Measurements from ENCODE around the gene CDADC1. TPM values are rescaled to one million over a fixed set of nuclear protein-coding genes. Genes with fewer than 3 reads are reported as not detected.
A peak's percentile ranks its signal among the peaks of the same experiment; 100 is the strongest.

CDADC1 gene
- total and polyA plus RNA-seq, 7 experiments from 2014 or later = 9.2 to 21.3 (median 12.8) TPM

GRCh38 chr13:49311816-49312215, 64.1 kb downstream of the CDADC1 start:
- Mint-ChIP-seq H3K4me1 (peaks cover 0 to 6% (median 0%) of the 10 kb centered on the region in 7 donors), H3K27ac (no peak overlapping the region), H3K27me3 (no peaks in the 10 kb centered on the region), H3K36me3 (peaks cover 0 to 37% (median 3%) of the 10 kb centered on the region in 5 donors), H3K4me3 (no peak overlapping the region), H3K9me3 (no peaks in the 10 kb centered on the region)
- CTCF ChIA-PET = no interaction called here
- POLR2A ChIA-PET = no interaction called here
- H3K27me3 ChIP-seq (ENCODE audit: control insufficient read depth in 2 of 2, insufficient read depth in 2 of 2, low read length in 2 of 2) = no peaks in the 10 kb centered on the region
- no peak overlapping the region for H3K4me3 ChIP-seq (ENCODE audit: low read length)
- no peak for DNase-seq
- no peaks in the 10 kb centered on the region for H3K4me1 ChIP-seq (ENCODE audit: control insufficient read depth in 2 of 2, insufficient read depth in 2 of 2, low read length in 2 of 2)
- H3K36me3 ChIP-seq (ENCODE audit: control insufficient read depth in 2 of 3, insufficient read depth in 3 of 3, low read length in 3 of 3) = peaks cover 0 to 4% (median 0%) of the 10 kb centered on the region in 3 experiments
- ATAC-seq = no peak
- no peaks in the 10 kb centered on the region for H3K9me3 ChIP-seq (ENCODE audit: control insufficient read depth in 2 of 3, low read length in 3 of 3)
- intact Hi-C loops (cut with micrococcal nuclease) = no loop called here
- H3K27ac ChIP-seq (ENCODE audit: low read depth, low read length) = no peak overlapping the region

- Histone ChIP-seq H3K4me1 (ENCODE audit: control insufficient read depth in 2 of 2, insufficient read depth in 2 of 2, low read length in 2 of 2) (no peaks in the 10 kb centered on the region), H3K27me3 (ENCODE audit: control insufficient read depth in 2 of 2, insufficient read depth in 2 of 2, low read length in 2 of 2) (no peaks in the 10 kb centered on the region), H3K9me3 (ENCODE audit: control insufficient read depth in 2 of 3, low read length in 3 of 3) (no peaks in the 10 kb centered on the region), H3K27ac (ENCODE audit: low read depth, low read length) (no peak overlapping the region), H3K36me3 (ENCODE audit: control insufficient read depth in 2 of 3, insufficient read depth in 3 of 3, low read length in 3 of 3) (peaks cover 0 to 4% (median 0%) of the 10 kb centered on the region in 3 experiments), H3K4me3 (ENCODE audit: low read length) (no peak overlapping the region)
- Mint-ChIP-seq H3K36me3 (peaks cover 0 to 43% (median 3%) of the 10 kb centered on the region in 5 donors), H3K27me3 (no peaks in the 10 kb centered on the region), H3K27ac (no peak overlapping the region), H3K4me3 (no peak overlapping the region), H3K4me1 (peaks cover 0 to 6% (median 0%) of the 10 kb centered on the region in 7 donors), H3K9me3 (no peaks in the 10 kb centered on the region)
- POLR2A ChIA-PET = interaction anchor here (0.6 kb wide), 1 partner anchor 193 kb away, joined by 3 read pairs; no protein-coding TSS in a partner anchor
- intact Hi-C loops (cut with micrococcal nuclease) = no loop called here
- CTCF ChIA-PET = interaction anchor here (0.8 kb wide), 1 partner anchor 34 kb away, joined by 3 read pairs; no protein-coding TSS in a partner anchor
- ATAC-seq (no peak), DNase-seq (no peak)
These were observed 66.7 kb downstream of the CDADC1 start for GRCh38 chr13:49314344-49314882.

GRCh38 chr13:49315036-49315565, 67.4 kb downstream of the CDADC1 start:
- no peaks in the 10 kb centered on the region for H3K9me3 ChIP-seq (ENCODE audit: control insufficient read depth in 2 of 3, low read length in 3 of 3)
- H3K9me3 Mint-ChIP-seq = no peaks in the 10 kb centered on the region
- DNase-seq (no peak), ATAC-seq (no peak)
- intact Hi-C loops (cut with micrococcal nuclease) = no loop called here
- H3K27ac ChIP-seq (ENCODE audit: low read depth, low read length) = no peak overlapping the region
- H3K27ac Mint-ChIP-seq = no peak overlapping the region
- no peak overlapping the region for H3K4me3 Mint-ChIP-seq
- no peak overlapping the region for H3K4me3 ChIP-seq (ENCODE audit: low read length)
- peaks cover 0 to 6% (median 0%) of the 10 kb centered on the region in 7 donors for H3K4me1 Mint-ChIP-seq
- no peaks in the 10 kb centered on the region for H3K27me3 ChIP-seq (ENCODE audit: control insufficient read depth in 2 of 2, insufficient read depth in 2 of 2, low read length in 2 of 2)
- peaks cover 0 to under 1% (median 0%) of the 10 kb centered on the region in 3 experiments for H3K36me3 ChIP-seq (ENCODE audit: control insufficient read depth in 2 of 3, insufficient read depth in 3 of 3, low read length in 3 of 3)
- H3K27me3 Mint-ChIP-seq = no peaks in the 10 kb centered on the region
- CTCF ChIA-PET = no interaction called here
- no peaks in the 10 kb centered on the region for H3K4me1 ChIP-seq (ENCODE audit: control insufficient read depth in 2 of 2, insufficient read depth in 2 of 2, low read length in 2 of 2)
- peaks cover 0 to 38% (median 3%) of the 10 kb centered on the region in 5 donors for H3K36me3 Mint-ChIP-seq
- POLR2A ChIA-PET = no interaction called here

- no peaks in the 10 kb centered on the region for H3K4me1 ChIP-seq (ENCODE audit: control insufficient read depth in 2 of 2, insufficient read depth in 2 of 2, low read length in 2 of 2)
- H3K27ac ChIP-seq (ENCODE audit: low read depth, low read length) = no peak overlapping the region
- peaks cover 4 to 13% (median 6%) of the 10 kb centered on the region in 7 donors for H3K4me1 Mint-ChIP-seq
- ChIA-PET POLR2A (no interaction called here), CTCF (no interaction called here)
- intact Hi-C loops (cut with micrococcal nuclease) = no loop called here
- no peak overlapping the region for H3K4me3 Mint-ChIP-seq
- H3K27ac Mint-ChIP-seq = no peak overlapping the region
- H3K9me3 ChIP-seq (ENCODE audit: control insufficient read depth in 2 of 3, low read length in 3 of 3) = no peaks in the 10 kb centered on the region
- H3K27me3 ChIP-seq (ENCODE audit: control insufficient read depth in 2 of 2, insufficient read depth in 2 of 2, low read length in 2 of 2) = no peaks in the 10 kb centered on the region
- peaks cover 0 to 38% (median 3%) of the 10 kb centered on the region in 5 donors for H3K36me3 Mint-ChIP-seq
- H3K36me3 ChIP-seq (ENCODE audit: control insufficient read depth in 2 of 3, insufficient read depth in 3 of 3, low read length in 3 of 3) = no peaks in the 10 kb centered on the region
- H3K9me3 Mint-ChIP-seq = no peaks in the 10 kb centered on the region
- no peak overlapping the region for H3K4me3 ChIP-seq (ENCODE audit: low read length)
- ATAC-seq (no peak), DNase-seq (no peak)
- no peaks in the 10 kb centered on the region for H3K27me3 Mint-ChIP-seq
These were observed 68.2 kb downstream of the CDADC1 start for GRCh38 chr13:49315756-49316482.

GRCh38 chr13:49319551-49319950, 71.8 kb downstream of the CDADC1 start:
- ChIA-PET CTCF (no interaction called here), POLR2A (no interaction called here)
- Mint-ChIP-seq H3K27ac (no peak overlapping the region), H3K9me3 (no peaks in the 10 kb centered on the region), H3K4me1 (peaks cover 5 to 14% (median 12%) of the 10 kb centered on the region in 7 donors), H3K36me3 (peaks cover 0 to 26% (median 1%) of the 10 kb centered on the region in 5 donors), H3K27me3 (no peaks in the 10 kb centered on the region), H3K4me3 (no peak overlapping the region)
- Histone ChIP-seq H3K4me1 (ENCODE audit: control insufficient read depth in 2 of 2, insufficient read depth in 2 of 2, low read length in 2 of 2) (no peaks in the 10 kb centered on the region), H3K27me3 (ENCODE audit: control insufficient read depth in 2 of 2, insufficient read depth in 2 of 2, low read length in 2 of 2) (no peaks in the 10 kb centered on the region), H3K27ac (ENCODE audit: low read depth, low read length) (no peak overlapping the region), H3K9me3 (ENCODE audit: control insufficient read depth in 2 of 3, low read length in 3 of 3) (no peaks in the 10 kb centered on the region), H3K4me3 (ENCODE audit: low read length) (no peak overlapping the region), H3K36me3 (ENCODE audit: control insufficient read depth in 2 of 3, insufficient read depth in 3 of 3, low read length in 3 of 3) (no peaks in the 10 kb centered on the region)
- intact Hi-C loops (cut with micrococcal nuclease) = no loop called here
- ATAC-seq = no peak
- no peak for DNase-seq

- H3K27ac ChIP-seq (ENCODE audit: low read depth, low read length) = no peak overlapping the region
- ChIA-PET POLR2A (no interaction called here), CTCF (no interaction called here)
- Mint-ChIP-seq H3K4me3 (no peak overlapping the region), H3K27ac (peak overlapping the region in 1 of 9 donors; percentile 19), H3K9me3 (no peaks in the 10 kb centered on the region), H3K27me3 (no peaks in the 10 kb centered on the region), H3K4me1 (peaks cover 5 to 14% (median 12%) of the 10 kb centered on the region in 7 donors), H3K36me3 (peaks cover 0 to 26% (median 1%) of the 10 kb centered on the region in 5 donors)
- H3K9me3 ChIP-seq (ENCODE audit: control insufficient read depth in 2 of 3, low read length in 3 of 3) = no peaks in the 10 kb centered on the region
- no peaks in the 10 kb centered on the region for H3K27me3 ChIP-seq (ENCODE audit: control insufficient read depth in 2 of 2, insufficient read depth in 2 of 2, low read length in 2 of 2)
- no peak overlapping the region for H3K4me3 ChIP-seq (ENCODE audit: low read length)
- no peaks in the 10 kb centered on the region for H3K4me1 ChIP-seq (ENCODE audit: control insufficient read depth in 2 of 2, insufficient read depth in 2 of 2, low read length in 2 of 2)
- intact Hi-C loops (cut with micrococcal nuclease) = no loop called here
- ATAC-seq (no peak), DNase-seq (no peak)
- H3K36me3 ChIP-seq (ENCODE audit: control insufficient read depth in 2 of 3, insufficient read depth in 3 of 3, low read length in 3 of 3) = no peaks in the 10 kb centered on the region
These were observed 72.2 kb downstream of the CDADC1 start for GRCh38 chr13:49319951-49320350.

All from naive thymus-derived CD4-positive, alpha-beta T cell (primary cell).